K562 (cell line): ENCODE data around the gene A1CF. TPM values are rescaled to one million over a fixed set of nuclear protein-coding genes. Genes with fewer than 3 reads are reported as not detected.

Source experiments
- ATAC-seq: fragments of 200-7000 bp; cut with Tn5 transposase; 3 replicates; pipeline ENCODE4 v1.9.1; 2020; ENCODE audit warnings: moderate library complexity
- BruUV-seq: library from RNA; stranded (reverse); fragments of 400-500 nt; replicated peaks from 2 replicates; lab custom pipeline; 2021; lab: Mats Ljungman, UMichigan
- CTCF ChIA-PET: fragments of 300-600 bp; formaldehyde crosslinking; extraction: SDS; loops from one replicate; lab custom pipeline; 2021; ENCODE audit warnings: low intra/inter-chr PET ratio; lab: Yijun Ruan, JAX
- POLR2A ChIA-PET: fragments of 300-600, 350-650 bp; sonication (Branson Sonifier 250); formaldehyde crosslinking; extraction: SDS; loops from one replicate; lab custom pipeline; 2021; ENCODE audit warnings: antibody characterized with exemption, inconsistent platforms; lab: Yijun Ruan, JAX
- DNase-seq, 4 experiments: peaks; one replicate each; pipeline versions ENCODE4 v3.0.0 to v3.0.0-alpha.2; 2011 to 2018; ENCODE audit warnings: low spot score in 3 of 4, mixed read lengths in 3 of 4; ENCODE audit errors: extremely low read depth in 1 of 4
- FAIRE-seq: peaks from 2 replicates; lab custom pipeline; 2011; peaks lifted over from hg19 to GRCh38; lab: Jason Lieb, UNC
- H2AFZ ChIP-seq: 2 replicates; pipeline ENCODE4 v1.6.0; 2011; ENCODE audit warnings: low read depth, low read length, control low read depth, inconsistent platforms
- H3K27ac ChIP-seq: fragments of 200-600 bp; 3 replicates; pipeline ENCODE4 v1.8.0; 2011; ENCODE audit warnings: low read depth, mild to moderate bottlenecking, control low read depth, inconsistent platforms, low read length, moderate library complexity, mixed read lengths; ENCODE audit errors: extremely low read depth
- H3K27me3 ChIP-seq, 2 experiments: fragments of 300-600 bp in 1 of 2; 2 replicates in 1 of 2; 3 replicates in 1 of 2; pipeline versions ENCODE4 v1.6.0 to v1.8.0; 2011; ENCODE audit warnings: inconsistent platforms in 2 of 2, low read length in 2 of 2, mild to moderate bottlenecking in 1 of 2, mixed read lengths in 1 of 2, moderate library complexity in 1 of 2; ENCODE audit not compliant: control insufficient read depth in 2 of 2, insufficient read depth in 2 of 2
- H3K36me3 ChIP-seq: fragments of 300-600 bp; 3 replicates; pipeline ENCODE4 v1.8.0; 2011; ENCODE audit warnings: mild to moderate bottlenecking, low read length, inconsistent platforms; ENCODE audit not compliant: control insufficient read depth, insufficient read depth
- H3K4me1 ChIP-seq, 2 experiments: fragments of 200-600 bp in 1 of 2; replicated peaks in 1 of 2; 2 replicates in 1 of 2; 3 replicates in 1 of 2; pipeline versions ENCODE4 v1.5.1 to v1.8.0; 2011; ENCODE audit warnings: inconsistent platforms in 2 of 2, low read length in 2 of 2, mild to moderate bottlenecking in 1 of 2, mixed read lengths in 1 of 2, moderate library complexity in 1 of 2; ENCODE audit not compliant: control insufficient read depth in 2 of 2, insufficient read depth in 2 of 2
- H3K4me2 ChIP-seq: 2 replicates; pipeline ENCODE4 v1.6.1; 2011; ENCODE audit warnings: low read length, control low read depth, inconsistent platforms, mixed read lengths; ENCODE audit not compliant: insufficient read depth
- H3K4me3 ChIP-seq: fragments of 200-600 bp; sonication (generic), shearing (Covaris generic); 2 replicates; pipeline ENCODE4 v1.5.1; 2016; ENCODE audit warnings: control low read depth, inconsistent platforms
- H3K79me2 ChIP-seq: fragments of 200-600 bp; 3 replicates; pipeline ENCODE4 v1.8.0; 2011; ENCODE audit warnings: low read length, inconsistent platforms; ENCODE audit not compliant: control insufficient read depth, insufficient read depth
- H3K9ac ChIP-seq, 2 experiments: 2 replicates each; pipeline versions ENCODE4 v1.6.0 to v1.6.1; 2011; ENCODE audit warnings: low read depth in 2 of 2, low read length in 2 of 2, control low read depth in 1 of 2, inconsistent platforms in 1 of 2, mild to moderate bottlenecking in 1 of 2, mixed read lengths in 1 of 2; ENCODE audit not compliant: insufficient read depth in 1 of 2
- H3K9me1 ChIP-seq: one replicate; pipeline ENCODE4 v1.6.0; 2011; ENCODE audit warnings: inconsistent platforms, mild to moderate bottlenecking, low read length, moderate library complexity; ENCODE audit not compliant: control insufficient read depth, insufficient read depth
- H3K9me3 ChIP-seq: replicated peaks from 2 replicates; pipeline ENCODE4 v1.5.1; 2011; ENCODE audit warnings: low read depth, low read length, inconsistent platforms; ENCODE audit not compliant: control insufficient read depth, insufficient read depth
- H4K20me1 ChIP-seq: replicated peaks from 2 replicates; pipeline ENCODE4 v1.6.1; 2011; ENCODE audit warnings: low read length, inconsistent platforms, mixed read lengths; ENCODE audit not compliant: control insufficient read depth, insufficient read depth
- ARNT ChIP-seq, 2 experiments: fragments of 450-650 bp; IDR thresholded peaks; 2 replicates each; pipeline ENCODE4 v1.6.1; 2016; ENCODE audit warnings: mild to moderate bottlenecking in 1 of 2
- CREM ChIP-seq: IDR thresholded peaks from 2 replicates; pipeline ENCODE4 v1.6.1; 2014; ENCODE audit warnings: antibody characterized with exemption, low read depth
- DPF2 ChIP-seq: fragments of 450-650 bp; IDR thresholded peaks from 2 replicates; pipeline ENCODE4 v1.6.1; 2016
- FOXJ2 ChIP-seq: fragments of 200-800 bp; sonication (Bioruptor generic); IDR thresholded peaks from 2 replicates; pipeline ENCODE4 v1.6.1; 2016; ENCODE audit warnings: missing genetic modification characterization, missing compliant biosample characterization
- FOXO4 ChIP-seq: fragments of 450-650 bp; formaldehyde crosslinking; IDR thresholded peaks from 2 replicates; pipeline ENCODE4 v1.4.0; 2020; ENCODE audit warnings: mild to moderate bottlenecking, moderate library complexity
- HIVEP1 ChIP-seq: fragments of 250-450 bp; sonication (Bioruptor Pico); IDR thresholded peaks from 2 replicates; pipeline ENCODE4 v1.4.0; 2020; ENCODE audit warnings: mild to moderate bottlenecking
- MEF2D ChIP-seq: conservative IDR thresholded peaks from 2 replicates; pipeline ENCODE4 v1.6.1; 2016; ENCODE audit warnings: low read depth, missing genetic modification characterization, missing compliant biosample characterization
- MXI1 ChIP-seq: IDR thresholded peaks from 2 replicates; pipeline ENCODE4 v1.6.1; 2011; ENCODE audit warnings: low read depth, mild to moderate bottlenecking, improper control_type of control experiment, low read length
- NFIC ChIP-seq: fragments of 450-650 bp; IDR thresholded peaks from 2 replicates; pipeline ENCODE4 v1.6.1; 2017; ENCODE audit warnings: mild to moderate bottlenecking, inconsistent platforms
- RAD21 ChIP-seq, 2 experiments: fragments of 250-450 bp in 1 of 2; fragments of 450-650 bp in 1 of 2; sonication (Bioruptor Pico) in 1 of 2; formaldehyde crosslinking in 1 of 2; IDR thresholded peaks in 1 of 2; conservative IDR thresholded peaks in 1 of 2; 2 replicates each; pipeline versions ENCODE4 v1.4.0 to v1.8.0; 2020 to 2022; ENCODE audit warnings: mild to moderate bottlenecking in 2 of 2, moderate library complexity in 1 of 2
- RNF2 ChIP-seq: sonication (generic); IDR thresholded peaks from 2 replicates; pipeline ENCODE4 v1.6.1; 2016
- SREBF2 ChIP-seq: sonication (generic); formaldehyde crosslinking; IDR thresholded peaks from 2 replicates; pipeline ENCODE4 v1.4.0; 2020; ENCODE audit warnings: mild to moderate bottlenecking, missing genetic modification reagents
- TOE1 ChIP-seq, 2 experiments: fragments of 450-650 bp in 1 of 2; sonication (generic) in 1 of 2; formaldehyde crosslinking in 1 of 2; IDR thresholded peaks; 2 replicates each; pipeline versions ENCODE4 v1.7.1 to v1.8.0; 2016 to 2022; ENCODE audit warnings: borderline replicate concordance in 2 of 2, mild to moderate bottlenecking in 2 of 2, antibody characterized with exemption in 1 of 2, inconsistent platforms in 1 of 2, low read depth in 1 of 2, missing genetic modification reagents in 1 of 2, moderate library complexity in 1 of 2
- ZNF253 ChIP-seq: fragments of 250-450 bp; sonication (Bioruptor Pico); conservative IDR thresholded peaks from 2 replicates; pipeline ENCODE4 v1.6.1; 2021; ENCODE audit warnings: mild to moderate bottlenecking
- ZNF3 ChIP-seq: fragments of 250-450 bp; sonication (Bioruptor Pico); IDR thresholded peaks from 2 replicates; pipeline ENCODE4 v1.5.0; 2021; ENCODE audit warnings: mild to moderate bottlenecking, moderate library complexity
- WGBS: fragments of 100-300 bp; shearing (Covaris generic); methylation state at CpG from one replicate; pipeline ENCODE4 v1.1.6; 2016; ENCODE audit warnings: low coverage, mixed read lengths; ENCODE audit not compliant: insufficient coverage; ENCODE audit errors: missing lambda C conversion rate; 5-methylcytosine and 5-hydroxymethylcytosine counted together
- in situ Hi-C: fragments of 300-500 bp; cut with MboI; formaldehyde crosslinking; loops from 4 replicates; pipeline ENCODE4 v1.15.0; 2018; ENCODE audit warnings: inconsistent platforms, mixed read lengths
- intact Hi-C: fragments of 100-400 bp; cut with micrococcal nuclease; formaldehyde crosslinking; loops from 2 replicates; pipeline ENCODE4 v1.14.2; 2022
- polyA plus RNA-seq, 8 experiments: library from polyadenylated mRNA; depleted of rRNA in 4 of 8; stranded (reverse) in 5 of 8; unstranded in 3 of 8; fragments of >200 nt; fragmentation: Nextera tagmentation in 2 of 8; fragmentation: Illumina TruSeq in 1 of 8; extraction: Ambion mirVana in 2 of 8; extraction: Trizol in 1 of 8; gene quantifications; 2 replicates each; pipeline versions ENCODE4 v1.2.1 to v1.2.3, GENCODE V29; 2011 to 2014; ENCODE audit warnings: inconsistent platforms in 1 of 8, missing spikeins in 1 of 8
- total RNA-seq, 7 experiments: library from RNA; depleted of rRNA in 6 of 7; stranded (reverse); fragments of >200 nt in 6 of 7; fragmentation: Illumina TruSeq in 2 of 7; extraction: Trizol in 2 of 7; gene quantifications; 2 replicates each; pipeline versions ENCODE4 v1.2.1 to v1.2.3, GENCODE V29; 2011 to 2021; ENCODE audit warnings: low replicate concordance in 1 of 7
- TF ChIP-seq, protein P1 (sequence below): fragments of 450-650 bp; formaldehyde crosslinking; IDR thresholded peaks from 2 replicates; pipeline ENCODE4 v1.4.0; 2020; ENCODE audit warnings: mild to moderate bottlenecking, moderate library complexity
- TF ChIP-seq, protein P2 (sequence below): fragments of 450-650 bp; conservative IDR thresholded peaks from 2 replicates; pipeline ENCODE4 v1.6.1; 2016; ENCODE audit warnings: missing genetic modification characterization, low read depth, mild to moderate bottlenecking, control low read depth, missing compliant biosample characterization

Gene A1CF
- total and polyA plus RNA-seq, 9 of the 15 experiments (the other 6 are each of a cell fraction or from before 2014, with no cell fraction given), result 0.11 TPM; not detected in 8

DNA sequence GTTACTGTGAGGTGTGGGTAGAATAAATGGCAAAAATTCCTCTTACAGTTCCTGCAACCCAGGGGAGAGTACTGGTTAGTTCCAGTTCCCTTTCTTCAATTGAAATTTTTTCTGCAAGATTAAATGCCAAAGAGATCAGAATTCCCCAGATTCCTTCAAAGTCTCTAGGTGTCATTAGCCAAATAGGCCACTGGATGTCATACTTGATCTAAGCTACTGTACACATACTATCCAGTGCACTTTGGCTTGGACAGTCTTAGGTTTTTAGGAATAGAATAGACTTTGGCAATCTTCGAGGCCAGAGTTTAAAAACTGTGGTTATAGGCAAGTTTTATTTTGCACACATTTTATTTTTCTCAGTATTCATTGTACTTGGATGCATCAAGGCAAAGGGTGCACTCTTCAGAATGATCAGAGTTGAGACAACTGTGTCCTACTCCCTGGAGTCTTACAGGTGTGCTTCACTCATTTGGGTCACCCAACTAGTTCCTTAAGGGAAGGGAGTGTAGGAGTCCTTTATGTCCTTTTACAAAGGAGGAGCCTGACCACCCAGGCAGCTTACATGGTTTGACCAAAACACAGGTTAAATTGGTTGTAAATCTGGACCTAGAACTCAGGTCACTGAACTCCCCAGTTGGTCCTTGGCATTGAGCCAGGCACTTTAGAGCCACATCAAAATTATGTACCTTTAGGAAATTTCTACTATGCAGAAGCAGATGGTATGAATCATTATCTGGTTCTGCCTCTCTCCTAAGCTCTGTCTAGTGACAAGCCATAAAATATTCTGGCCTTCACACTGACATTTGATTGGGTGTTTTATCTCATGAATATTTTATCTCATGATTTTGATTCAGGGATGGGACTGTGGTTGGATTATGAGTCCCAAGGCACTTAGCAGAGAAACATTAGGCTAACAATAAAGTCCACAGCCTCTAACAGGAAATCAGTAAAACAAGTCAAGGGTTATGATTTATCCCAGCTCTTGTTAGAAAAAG is 96.2 kb downstream of the A1CF start:
- in situ Hi-C loops, result no loop called here
- no peak for TF ChIP-seq FOXO4 (CRISPR knock-in tag)
- TF ChIP-seq CREM, result no peak
- TF ChIP-seq HIVEP1, result no peak
- TF ChIP-seq RAD21 (CRISPR knock-in tag; conservative IDR thresholded peaks at IDR 0.05 in 1 of 2, IDR thresholded peaks at IDR 0.05 in 1 of 2), result peak; percentile 68 to 80
- TF ChIP-seq NFIC, result peak; percentile 70
- TF ChIP-seq DPF2, result no peak
- no peak for TF ChIP-seq RNF2
- TF ChIP-seq ZNF3 (CRISPR knock-in tag), result no peak
- no peak for TF ChIP-seq SREBF2 (CRISPR knock-in tag)
- TF ChIP-seq, protein P1, sequence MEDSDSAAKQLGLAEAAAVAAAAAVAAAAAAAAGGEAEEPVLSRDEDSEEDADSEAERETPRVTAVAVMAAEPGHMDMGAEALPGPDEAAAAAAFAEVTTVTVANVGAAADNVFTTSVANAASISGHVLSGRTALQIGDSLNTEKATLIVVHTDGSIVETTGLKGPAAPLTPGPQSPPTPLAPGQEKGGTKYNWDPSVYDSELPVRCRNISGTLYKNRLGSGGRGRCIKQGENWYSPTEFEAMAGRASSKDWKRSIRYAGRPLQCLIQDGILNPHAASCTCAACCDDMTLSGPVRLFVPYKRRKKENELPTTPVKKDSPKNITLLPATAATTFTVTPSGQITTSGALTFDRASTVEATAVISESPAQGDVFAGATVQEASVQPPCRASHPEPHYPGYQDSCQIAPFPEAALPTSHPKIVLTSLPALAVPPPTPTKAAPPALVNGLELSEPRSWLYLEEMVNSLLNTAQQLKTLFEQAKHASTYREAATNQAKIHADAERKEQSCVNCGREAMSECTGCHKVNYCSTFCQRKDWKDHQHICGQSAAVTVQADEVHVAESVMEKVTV, result peak; percentile 61
- no peak for TF ChIP-seq ZNF253 (CRISPR knock-in tag)
- no peak for TF ChIP-seq TOE1 (IDR thresholded peaks at IDR 0.05; ENCODE audit: borderline replicate concordance)
- no peak for TF ChIP-seq TOE1 (CRISPR knock-in tag; IDR thresholded peaks at IDR 0.05; ENCODE audit: borderline replicate concordance, low read depth)
- TF ChIP-seq ARNT (IDR thresholded peaks at IDR 0.05), result no peak
- TF ChIP-seq, protein P2, sequence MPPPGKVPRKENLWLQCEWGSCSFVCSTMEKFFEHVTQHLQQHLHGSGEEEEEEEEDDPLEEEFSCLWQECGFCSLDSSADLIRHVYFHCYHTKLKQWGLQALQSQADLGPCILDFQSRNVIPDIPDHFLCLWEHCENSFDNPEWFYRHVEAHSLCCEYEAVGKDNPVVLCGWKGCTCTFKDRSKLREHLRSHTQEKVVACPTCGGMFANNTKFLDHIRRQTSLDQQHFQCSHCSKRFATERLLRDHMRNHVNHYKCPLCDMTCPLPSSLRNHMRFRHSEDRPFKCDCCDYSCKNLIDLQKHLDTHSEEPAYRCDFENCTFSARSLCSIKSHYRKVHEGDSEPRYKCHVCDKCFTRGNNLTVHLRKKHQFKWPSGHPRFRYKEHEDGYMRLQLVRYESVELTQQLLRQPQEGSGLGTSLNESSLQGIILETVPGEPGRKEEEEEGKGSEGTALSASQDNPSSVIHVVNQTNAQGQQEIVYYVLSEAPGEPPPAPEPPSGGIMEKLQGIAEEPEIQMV (tag), result no peak
- TF ChIP-seq MEF2D (tag), result no peak
- TF ChIP-seq FOXJ2 (tag), result no peak
- TF ChIP-seq MXI1, result no peak

More for the DNA sequence above, 96.2 kb downstream of the A1CF start:
- H2AFZ ChIP-seq, result no peak overlapping the region
- intact Hi-C loops, result no loop called here
- H3K4me1 ChIP-seq, result no peaks in the 10 kb centered on the region
- no peak overlapping the region for H3K4me3 ChIP-seq
- no peaks in the 10 kb centered on the region for H3K36me3 ChIP-seq
- ChIA-PET POLR2A (interaction anchor here (1.0 to 1.4 kb wide), 2 partner anchors 9 to 12 kb away, joined by 3 to 4 read pairs; no protein-coding TSS in a partner anchor), CTCF (no interaction called here)
- DNase-seq (peak; percentile 15 to 42 (median 39)), ATAC-seq (peak; percentile 90), FAIRE-seq (peak; percentile 52)
- no peaks in the 10 kb centered on the region for H3K9me3 ChIP-seq
- no TSS peak for BruUV-seq
- no peak overlapping the region for H3K27ac ChIP-seq
- H4K20me1 ChIP-seq, result no peaks in the 10 kb centered on the region
- H3K27me3 ChIP-seq, result peaks cover 0 to 3% of the 10 kb centered on the region in 2 experiments; a peak in 1 of 5 replicates
- no peaks in the 10 kb centered on the region for H3K9me1 ChIP-seq
- H3K79me2 ChIP-seq, result no peaks in the 10 kb centered on the region
- no peak overlapping the region for H3K4me2 ChIP-seq
- 5% methylated on average over 1 of the region's 1 CpG for WGBS
- H3K9ac ChIP-seq, result no peak overlapping the region
